Hepatocyte (in vitro differentiated cells): ENCODE measurements around the gene NUDT19.
"Not testable (repeated sequence)": the region's sequence is repeated elsewhere in the genome, so short reads cannot be mapped to it uniquely, and the experiment has no call there.

ENCODE experiments used
- EZH2 ChIP-seq: fragments of 200-600 bp; sonication (generic); IDR thresholded peaks from 2 replicates; pipeline ENCODE4 v1.6.1; 2016; ENCODE audit warnings: antibody characterized with exemption, mild to moderate bottlenecking, borderline replicate concordance
- TF ChIP-seq, protein P1 (sequence below): fragments of 200-600 bp; sonication (generic); IDR thresholded peaks from 2 replicates; pipeline ENCODE4 v1.5.1; 2016; ENCODE audit warnings: antibody characterized with exemption, mild to moderate bottlenecking; ENCODE audit not compliant: poor library complexity

GRCh38 chr19:32695506-32695905 is 3.9 kb downstream of the NUDT19 start:
- TF ChIP-seq, protein P1, sequence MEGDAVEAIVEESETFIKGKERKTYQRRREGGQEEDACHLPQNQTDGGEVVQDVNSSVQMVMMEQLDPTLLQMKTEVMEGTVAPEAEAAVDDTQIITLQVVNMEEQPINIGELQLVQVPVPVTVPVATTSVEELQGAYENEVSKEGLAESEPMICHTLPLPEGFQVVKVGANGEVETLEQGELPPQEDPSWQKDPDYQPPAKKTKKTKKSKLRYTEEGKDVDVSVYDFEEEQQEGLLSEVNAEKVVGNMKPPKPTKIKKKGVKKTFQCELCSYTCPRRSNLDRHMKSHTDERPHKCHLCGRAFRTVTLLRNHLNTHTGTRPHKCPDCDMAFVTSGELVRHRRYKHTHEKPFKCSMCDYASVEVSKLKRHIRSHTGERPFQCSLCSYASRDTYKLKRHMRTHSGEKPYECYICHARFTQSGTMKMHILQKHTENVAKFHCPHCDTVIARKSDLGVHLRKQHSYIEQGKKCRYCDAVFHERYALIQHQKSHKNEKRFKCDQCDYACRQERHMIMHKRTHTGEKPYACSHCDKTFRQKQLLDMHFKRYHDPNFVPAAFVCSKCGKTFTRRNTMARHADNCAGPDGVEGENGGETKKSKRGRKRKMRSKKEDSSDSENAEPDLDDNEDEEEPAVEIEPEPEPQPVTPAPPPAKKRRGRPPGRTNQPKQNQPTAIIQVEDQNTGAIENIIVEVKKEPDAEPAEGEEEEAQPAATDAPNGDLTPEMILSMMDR, result not testable (repeated sequence)
- TF ChIP-seq EZH2, result not testable (repeated sequence)
